ENCODE data around the gene JAK3. TPM values are rescaled to one million over a fixed set of nuclear protein-coding genes. Genes with fewer than 3 reads are reported as not detected.
A peak's percentile ranks its signal among the peaks of the same experiment; 100 is the strongest.

The JAK3 gene
- total and polyA plus RNA-seq, 2 of the 8 experiments (the other 6 are each of a cell fraction or from before 2014, with no cell fraction given) = 4.0 to 4.7 TPM

DNA sequence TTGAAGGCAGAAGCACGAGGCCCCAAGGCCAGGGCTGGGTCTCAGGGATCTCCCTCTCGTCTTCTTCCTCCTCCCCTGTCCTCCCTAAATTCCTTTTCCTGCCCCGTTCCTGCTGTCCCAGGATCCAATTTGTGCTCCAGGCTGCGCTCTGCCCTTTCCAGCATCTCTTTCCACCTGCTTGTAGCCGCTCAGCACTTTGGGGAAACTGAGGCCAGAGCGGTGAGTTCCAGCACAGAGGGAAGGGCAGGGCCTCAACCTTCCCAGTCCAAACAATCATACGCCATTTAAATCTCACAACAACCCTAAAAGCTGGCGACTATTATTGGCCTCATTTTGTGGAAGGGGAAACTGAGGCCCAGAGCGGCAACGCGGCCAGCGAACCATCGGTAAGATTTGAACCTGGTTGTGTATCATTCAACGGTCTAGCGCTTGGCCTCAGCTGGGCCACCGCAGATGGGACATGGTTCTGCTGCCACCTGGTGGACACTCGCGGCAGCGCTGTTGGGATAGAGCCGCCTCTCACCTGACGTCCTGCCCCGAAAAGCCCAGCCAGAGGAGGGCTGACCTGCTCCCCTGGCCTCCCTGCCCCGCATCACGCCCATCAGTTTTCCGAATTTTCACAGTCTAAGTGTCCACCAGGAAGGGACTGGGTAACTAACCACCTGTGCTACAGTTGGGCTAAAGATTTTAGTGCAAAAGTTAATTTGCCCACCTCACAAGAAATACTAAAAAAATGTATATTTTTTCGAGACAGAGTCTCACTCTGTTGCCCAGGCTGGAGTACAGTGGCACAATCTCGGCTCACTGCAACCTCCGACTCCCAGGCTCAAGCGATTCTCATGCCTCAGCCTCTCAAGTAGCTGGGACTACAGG lies 7.7 kb upstream of the JAK3 start:
- no peak overlapping the region for H4K5ac ChIP-seq (ENCODE audit: insufficient read length, low read depth, low read length)
- no peak overlapping the region for H2BK15ac ChIP-seq (ENCODE audit: low read length)
- H3K79me1 ChIP-seq (ENCODE audit: low read depth, low read length) = no peaks in the 10 kb centered on the region; the same call in 1 of the 2 replicates
- no peak overlapping the region for H3K14ac ChIP-seq (ENCODE audit: insufficient read length)
- peak; percentile 72 for FAIRE-seq
- H3K4ac ChIP-seq (replicated peaks; ENCODE audit: insufficient read length, low read depth, low read length) = no peak overlapping the region
- H2AK5ac ChIP-seq (ENCODE audit: low read depth, low read length) = no peak overlapping the region
- H2BK20ac ChIP-seq (ENCODE audit: low read length) = no peak overlapping the region
- peaks cover 4% of the 10 kb centered on the region; the same call in 1 of the 2 replicates for H3K23me2 ChIP-seq (ENCODE audit: low read depth, low read length)
- ChIA-PET CTCF (ENCODE audit: partially characterized antibody) (interaction anchor here (0.6 to 3.6 kb wide), 33 partner anchors 8 to 267 kb away, joined by 3 to 19 read pairs (median 4); partner anchors contain the start of gene CCDC124), POLR2A (ENCODE audit: partially characterized antibody) (interaction anchor here (0.7 to 12.1 kb wide), 4 partner anchors 7 to 299 kb away, joined by 3 to 141 read pairs (median 3); partner anchors contain the start of gene RPL18A)
- peak overlapping the region; percentile 53; the same call in 1 of the 2 replicates for H4K8ac ChIP-seq (ENCODE audit: extremely low read depth, insufficient read depth, low read length)
- no peak overlapping the region for H3K9ac ChIP-seq (replicated peaks in 1 of 4; ENCODE audit: extremely low read depth in 1 of 4, low read depth in 3 of 4, low read length in 3 of 4)
- H4K20me1 ChIP-seq (replicated peaks in 1 of 2; ENCODE audit: control insufficient read depth in 1 of 2, insufficient read depth in 2 of 2, low read length in 2 of 2) = peaks cover 0 to 1% of the 10 kb centered on the region in 2 experiments
- H2AFZ ChIP-seq (ENCODE audit: low read length) = no peak overlapping the region
- no peak overlapping the region for H3K23ac ChIP-seq (ENCODE audit: insufficient read length)
- no peak overlapping the region for H2BK120ac ChIP-seq (replicated peaks; ENCODE audit: low read depth, low read length)
- no peaks in the 10 kb centered on the region for H3K9me3 ChIP-seq (ENCODE audit: insufficient read depth in 2 of 2, low read depth in 1 of 2, low read length in 1 of 2)
- no peak overlapping the region for H4K91ac ChIP-seq (replicated peaks; ENCODE audit: insufficient read length, low read length)
- 35% methylated on average over 29 of the region's 29 CpGs; no CpG with 5 or more reads in 1 of the 2 experiments for WGBS, 2 experiments (ENCODE audit: extremely low coverage in 1 of 2, insufficient coverage in 1 of 2, insufficient read length in 1 of 2, insufficient replicate concordance in 2 of 2, low coverage in 1 of 2, low lambda C conversion rate in 2 of 2, missing lambda C conversion rate in 1 of 2)
- no peak overlapping the region for H3K4me2 ChIP-seq (ENCODE audit: insufficient read depth in 1 of 2, low read depth in 2 of 2, low read length in 2 of 2)
- no peak overlapping the region for H3K56ac ChIP-seq (replicated peaks; ENCODE audit: insufficient read length, low read depth, low read length)
- H3K27ac ChIP-seq (ENCODE audit: low read depth, low read length) = no peak overlapping the region
- no peaks in the 10 kb centered on the region for H3K27me3 ChIP-seq (replicated peaks in 1 of 4; ENCODE audit: control insufficient read depth in 3 of 4, extremely low read depth in 1 of 4, insufficient read depth in 3 of 4, low read length in 3 of 4)
- H3K4me1 ChIP-seq (replicated peaks in 1 of 4; ENCODE audit: control insufficient read depth in 3 of 4, insufficient read depth in 4 of 4, low read length in 3 of 4) = no peaks in the 10 kb centered on the region; a peak in 2 of 7 replicates
- H3K36me3 ChIP-seq (ENCODE audit: control insufficient read depth in 2 of 4, insufficient read depth in 4 of 4, low read length in 3 of 4) = peaks cover 0 to 2% (median under 1%) of the 10 kb centered on the region in 4 experiments; a peak in 3 of 8 replicates
- no peak overlapping the region for H2BK12ac ChIP-seq (ENCODE audit: low read depth, low read length)
- H3K4me3 ChIP-seq (ENCODE audit: extremely low read depth in 1 of 4, insufficient read depth in 2 of 4, low read depth in 3 of 4, low read length in 4 of 4) = no peak overlapping the region
- H3K79me2 ChIP-seq (ENCODE audit: control insufficient read depth in 1 of 2, insufficient read depth in 2 of 2, low read length in 2 of 2) = peaks cover 6 to 8% of the 10 kb centered on the region in 2 experiments
- no peak overlapping the region for H2BK5ac ChIP-seq (ENCODE audit: low read depth, low read length)
- DNase-seq (ENCODE audit: low read depth in 1 of 2, low spot score in 2 of 2) = peak in 1 of 2 experiments; percentile 99
- no peak overlapping the region for H3K18ac ChIP-seq (ENCODE audit: extremely low read depth, low read length)
- TF ChIP-seq KDM1A (IDR thresholded peaks at IDR 0.05; ENCODE audit: borderline replicate concordance, low read length) (0 out of 2 replicates have a peak, but pooled peaks have one; percentile 32), SAP30 (IDR thresholded peaks at IDR 0.05; ENCODE audit: insufficient read depth, insufficient replicate concordance, low read length) (no peak), EGR1 (IDR thresholded peaks at IDR 0.05; ENCODE audit: borderline replicate concordance, low read depth, low read length) (no peak), YY1 (IDR thresholded peaks at IDR 0.05; ENCODE audit: low read depth, low read length) (0 out of 2 replicates have a peak, but pooled peaks have one; percentile 18), TBP (IDR thresholded peaks at IDR 0.05; ENCODE audit: low read depth, low read length) (no peak), CHD2 (IDR thresholded peaks at IDR 0.05; ENCODE audit: low read length) (no peak), CBX8 (IDR thresholded peaks at IDR 0.05; ENCODE audit: borderline replicate concordance, low read depth, low read length) (no peak), POLR2A (IDR thresholded peaks at IDR 0.05; ENCODE audit: control extremely low read depth in 1 of 2, low read depth in 2 of 2, low read length in 2 of 2) (no peak)
- TF ChIP-seq, protein P1, sequence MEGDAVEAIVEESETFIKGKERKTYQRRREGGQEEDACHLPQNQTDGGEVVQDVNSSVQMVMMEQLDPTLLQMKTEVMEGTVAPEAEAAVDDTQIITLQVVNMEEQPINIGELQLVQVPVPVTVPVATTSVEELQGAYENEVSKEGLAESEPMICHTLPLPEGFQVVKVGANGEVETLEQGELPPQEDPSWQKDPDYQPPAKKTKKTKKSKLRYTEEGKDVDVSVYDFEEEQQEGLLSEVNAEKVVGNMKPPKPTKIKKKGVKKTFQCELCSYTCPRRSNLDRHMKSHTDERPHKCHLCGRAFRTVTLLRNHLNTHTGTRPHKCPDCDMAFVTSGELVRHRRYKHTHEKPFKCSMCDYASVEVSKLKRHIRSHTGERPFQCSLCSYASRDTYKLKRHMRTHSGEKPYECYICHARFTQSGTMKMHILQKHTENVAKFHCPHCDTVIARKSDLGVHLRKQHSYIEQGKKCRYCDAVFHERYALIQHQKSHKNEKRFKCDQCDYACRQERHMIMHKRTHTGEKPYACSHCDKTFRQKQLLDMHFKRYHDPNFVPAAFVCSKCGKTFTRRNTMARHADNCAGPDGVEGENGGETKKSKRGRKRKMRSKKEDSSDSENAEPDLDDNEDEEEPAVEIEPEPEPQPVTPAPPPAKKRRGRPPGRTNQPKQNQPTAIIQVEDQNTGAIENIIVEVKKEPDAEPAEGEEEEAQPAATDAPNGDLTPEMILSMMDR (IDR thresholded peaks at IDR 0.05; ENCODE audit: control extremely low read depth in 1 of 3, insufficient read depth in 1 of 3, low read depth in 1 of 3, low read length in 3 of 3) = peak; percentile 96 to 99 (median 99)

Data from H1 (cell line).